GM18519 (cell line): Measurements from ENCODE around the gene TEC.

Experiments
- ATAC-seq: cut with Tn5 transposase; IDR thresholded peaks from one replicate; pipeline ENCODE4 v1.9.1; 2021; ENCODE audit warnings: mild to moderate bottlenecking, moderate library complexity; ENCODE audit not compliant: unreplicated experiment, low FRiP score

TEC gene

DNA sequence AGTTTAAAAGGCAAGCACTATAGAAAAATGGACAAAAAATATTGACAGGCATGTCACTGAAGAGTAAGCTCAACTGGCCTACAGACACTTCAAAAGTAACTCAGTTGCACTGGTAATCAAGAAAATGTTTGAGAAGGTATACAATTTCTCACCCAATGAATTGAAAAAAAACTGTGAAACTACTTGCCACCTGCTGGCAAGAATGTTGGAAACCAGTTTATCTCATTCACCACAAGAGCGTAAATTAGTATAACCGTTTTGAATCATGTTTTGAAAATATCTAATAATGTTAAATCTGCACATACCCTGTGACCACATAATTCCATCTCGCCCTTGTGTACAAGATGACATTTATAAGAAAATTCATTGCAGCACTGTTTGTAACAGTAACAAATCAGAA is 167.3 kb downstream of the TEC start:
- ATAC-seq: no peak

DNA sequence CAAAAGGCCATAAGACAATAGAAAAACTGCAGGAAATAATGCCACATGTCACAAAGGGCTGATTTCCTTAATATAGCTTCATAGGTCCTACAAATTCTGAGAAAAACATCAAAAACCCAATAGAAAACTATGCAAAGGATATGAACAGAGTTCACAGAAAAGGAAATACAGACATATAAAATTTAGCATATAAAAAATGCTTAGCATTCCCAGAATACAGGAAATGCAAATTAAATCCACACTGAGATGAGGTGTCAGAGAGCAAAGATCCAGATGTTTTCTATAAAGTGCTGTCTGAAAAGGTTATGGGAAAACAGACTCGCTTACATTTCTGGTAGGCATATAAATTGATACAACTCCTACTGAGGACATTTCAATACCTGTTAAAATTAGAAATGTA is 169.4 kb downstream of the TEC start:
- ATAC-seq: no peak

DNA sequence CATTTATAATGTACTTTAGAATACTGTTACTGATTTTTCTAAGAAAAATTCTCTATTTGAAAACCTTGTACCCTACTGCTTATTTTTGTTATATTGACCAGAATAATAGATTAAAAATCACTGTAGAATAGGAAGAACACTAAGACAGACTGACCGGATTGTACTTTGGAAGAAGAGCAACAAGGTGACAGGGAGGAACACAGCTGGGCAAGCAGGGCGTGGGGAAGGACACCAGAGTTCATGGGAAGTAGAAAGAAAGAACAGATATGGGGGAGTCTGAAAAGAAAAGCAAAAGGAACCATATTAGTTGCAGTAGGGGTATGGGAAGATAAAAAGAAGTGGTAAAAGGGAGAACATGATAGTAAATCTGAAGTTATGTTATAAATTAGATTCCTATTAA is 174.2 kb downstream of the TEC start:
- ATAC-seq: no peak

DNA sequence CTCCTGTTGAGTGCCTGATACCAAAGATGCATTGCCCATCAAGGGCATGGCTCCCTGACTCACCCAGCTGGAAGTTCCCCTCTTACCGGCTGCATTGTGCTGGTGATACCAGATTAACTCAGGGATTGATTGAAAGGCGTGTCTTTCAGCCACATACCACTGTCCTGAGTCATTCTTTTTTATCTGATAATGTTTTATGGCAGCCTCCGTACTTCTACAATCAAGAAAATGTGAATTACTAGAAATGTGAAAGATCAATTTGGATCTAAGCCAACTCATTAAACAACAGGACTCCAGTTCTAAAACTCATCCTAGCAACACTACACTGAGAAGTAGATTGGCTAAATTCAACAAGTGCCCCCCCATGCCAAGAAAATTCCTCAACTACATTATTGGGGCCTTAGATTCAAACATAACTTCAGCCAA is 175.6 kb downstream of the TEC start:
- no peak for ATAC-seq

DNA sequence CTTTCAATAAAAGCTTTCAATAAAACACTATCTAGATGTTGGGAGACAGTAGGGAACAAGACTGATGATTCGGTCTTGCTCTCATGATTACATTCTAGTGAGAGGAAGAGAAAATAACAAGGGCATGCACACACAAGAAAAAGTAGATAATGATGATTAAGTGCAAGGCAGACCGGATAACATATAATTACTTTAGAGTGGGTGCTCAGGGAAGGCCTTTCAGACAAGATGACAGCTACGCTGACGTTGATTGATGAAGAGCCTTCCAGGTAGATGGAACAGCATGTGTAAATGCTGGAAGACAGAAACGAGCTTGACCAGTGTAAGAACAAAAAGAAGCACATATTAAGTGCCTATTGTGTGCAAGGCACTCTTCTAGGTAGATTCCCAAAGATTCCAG is 179.0 kb downstream of the TEC start:
- no peak for ATAC-seq

DNA sequence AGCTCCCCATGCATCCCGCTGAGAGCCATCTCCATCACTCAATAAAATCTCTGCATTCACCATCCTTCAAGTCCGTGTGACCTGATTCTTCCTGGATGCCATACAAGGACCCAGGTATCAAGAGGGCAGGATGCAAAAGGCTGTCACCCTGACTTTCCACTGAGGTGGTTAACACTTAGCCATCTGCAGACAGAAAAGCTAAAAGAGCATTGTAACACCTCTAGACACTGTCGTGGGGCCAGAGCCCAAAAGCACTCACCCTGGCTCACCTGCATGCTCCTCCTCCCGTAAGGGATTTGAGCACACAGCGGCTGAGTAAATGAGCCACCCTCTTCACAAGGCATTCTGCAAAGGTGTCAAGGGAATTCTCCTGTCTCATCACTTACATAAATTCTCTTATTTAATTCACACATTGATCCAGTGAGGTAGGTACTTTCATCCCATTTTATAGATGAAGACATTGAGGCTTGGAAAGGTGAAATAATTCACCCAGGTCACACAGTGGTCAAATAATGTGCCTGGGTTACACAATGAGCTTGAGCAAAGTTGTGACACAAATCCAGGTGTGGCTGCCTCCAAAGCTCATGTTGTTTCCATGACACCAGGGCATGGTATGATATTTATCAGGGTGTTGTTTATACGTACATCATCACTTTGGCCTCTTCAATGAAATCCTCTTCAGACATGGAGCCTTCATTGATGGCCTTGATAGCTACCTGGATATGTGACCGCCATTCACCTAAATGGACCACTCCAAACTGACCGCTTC is 183.6 kb downstream of the TEC start:
- no peak for ATAC-seq
